NT2/D1 (cell line): ENCODE results near the gene ABCD2.

Experiments used
- SUZ12 ChIP-seq: IDR thresholded peaks from 2 replicates; pipeline ENCODE4 v1.6.1; 2011; ENCODE audit not compliant: insufficient read length, insufficient read depth; ENCODE audit errors: extremely low read depth
- YY1 ChIP-seq: IDR thresholded peaks from 2 replicates; pipeline ENCODE4 v1.6.1; 2011; ENCODE audit not compliant: insufficient read length, insufficient read depth

GRCh38 chr12:39581592-39581991, 38.0 kb downstream of the ABCD2 start:
- no peak for TF ChIP-seq YY1
- no peak for TF ChIP-seq SUZ12
